HS-5 (cell line): ENCODE data around the gene VCL.

ENCODE experiments used
- DNase-seq: peaks from one replicate; pipeline ENCODE4 v3.0.0-alpha.2; 2012; ENCODE audit warnings: low read depth

Gene VCL

GRCh38 chr10:74153123-74153522 lies 155.2 kb downstream of the VCL start:
- DNase-seq = no peak

GRCh38 chr10:74153676-74154075 lies 155.8 kb downstream of the VCL start:
- no peak for DNase-seq

- no peak for DNase-seq
Measured at GRCh38 chr10:74156919-74157289, 159.0 kb downstream of the VCL start.

GRCh38 chr10:74160013-74160412 lies 162.1 kb downstream of the VCL start:
- DNase-seq = no peak

- no peak for DNase-seq
Measured at GRCh38 chr10:74163319-74164068, 165.6 kb downstream of the VCL start.

- no peak for DNase-seq
Measured at GRCh38 chr10:74164716-74165529, 167.0 kb downstream of the VCL start.

- no peak for DNase-seq
Measured at GRCh38 chr10:74165530-74165901, 167.6 kb downstream of the VCL start.

- no peak for DNase-seq
Measured at GRCh38 chr10:74167443-74167842, 169.5 kb downstream of the VCL start.
